DLD1 (cell line): Measurements from ENCODE around the gene ZFP92.

Source experiments
- in situ Hi-C: cut with HindIII; loops from 2 replicates; pipeline ENCODE4 v1.10.0; 2017; ENCODE audit warnings: low sequenced_read_pairs

Gene ZFP92

DNA sequence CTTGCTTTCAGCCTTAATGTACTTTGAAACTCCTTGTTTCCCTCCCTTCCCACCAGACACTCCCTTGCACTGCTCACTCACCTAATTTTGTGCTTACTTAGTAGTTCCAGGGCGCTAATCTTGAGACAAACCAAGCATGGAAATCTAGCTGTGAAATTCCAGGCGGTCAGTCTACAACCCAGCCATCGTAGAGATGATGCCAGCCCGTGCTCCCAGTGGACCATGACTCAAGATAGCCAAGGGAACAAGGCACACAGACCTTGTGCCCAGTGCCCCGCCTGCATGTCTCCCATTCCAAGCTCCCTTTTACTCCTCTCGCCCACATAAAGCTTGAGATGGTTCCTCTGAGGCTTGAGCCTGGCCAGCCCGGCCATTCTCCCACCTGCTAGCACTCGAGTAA, 23.5 kb downstream of the ZFP92 start:
- in situ Hi-C loops = no loop called here

DNA sequence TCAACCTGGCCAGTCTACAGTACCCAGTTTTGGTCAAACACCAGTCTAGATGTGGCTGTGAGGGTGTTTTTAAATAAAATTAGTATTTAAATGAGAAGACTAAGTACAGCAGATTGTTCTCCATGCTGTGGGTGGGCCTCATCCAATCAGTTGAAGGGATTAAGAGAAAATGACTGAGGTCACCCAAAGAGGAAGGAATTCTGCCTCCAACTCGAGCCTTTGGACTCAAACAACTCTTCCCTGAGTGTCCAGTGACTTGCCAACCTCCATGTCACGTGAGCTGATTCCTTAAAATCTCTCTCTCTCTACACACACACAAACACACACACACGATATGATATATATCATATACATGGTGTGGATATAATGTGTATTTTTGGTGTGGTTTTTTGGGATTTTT, 24.6 kb downstream of the ZFP92 start:
- in situ Hi-C loops = no loop called here

DNA sequence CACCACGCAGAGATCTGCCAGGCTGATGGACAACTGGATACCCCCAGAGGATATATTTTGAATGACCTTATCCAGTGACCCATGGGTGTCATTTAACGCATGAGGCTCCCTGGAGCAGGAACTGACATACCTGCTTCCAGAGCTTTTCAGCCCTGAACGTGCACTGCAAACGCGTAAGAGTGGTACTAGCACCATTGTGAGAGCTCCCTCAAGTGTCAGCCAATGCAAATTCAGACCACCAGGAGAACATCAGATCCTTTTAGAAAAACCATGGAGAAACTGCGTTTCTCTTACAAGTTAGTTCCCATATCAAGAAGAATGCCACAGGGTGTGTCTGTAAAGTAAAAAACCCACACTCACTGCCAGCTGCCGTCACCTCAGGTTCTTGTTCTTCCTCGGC, 27.3 kb downstream of the ZFP92 start:
- in situ Hi-C loops = no loop called here

GRCh38 chrX:153439977-153440376, 28.7 kb downstream of the ZFP92 start:
- in situ Hi-C loops = no loop called here

- in situ Hi-C loops = no loop called here
These were observed 29.4 kb downstream of the ZFP92 start for GRCh38 chrX:153440556-153441135.

- in situ Hi-C loops = no loop called here
These were observed 30.0 kb downstream of the ZFP92 start for GRCh38 chrX:153441296-153441695.

GRCh38 chrX:153441981-153442380, 30.7 kb downstream of the ZFP92 start:
- in situ Hi-C loops = no loop called here

DNA sequence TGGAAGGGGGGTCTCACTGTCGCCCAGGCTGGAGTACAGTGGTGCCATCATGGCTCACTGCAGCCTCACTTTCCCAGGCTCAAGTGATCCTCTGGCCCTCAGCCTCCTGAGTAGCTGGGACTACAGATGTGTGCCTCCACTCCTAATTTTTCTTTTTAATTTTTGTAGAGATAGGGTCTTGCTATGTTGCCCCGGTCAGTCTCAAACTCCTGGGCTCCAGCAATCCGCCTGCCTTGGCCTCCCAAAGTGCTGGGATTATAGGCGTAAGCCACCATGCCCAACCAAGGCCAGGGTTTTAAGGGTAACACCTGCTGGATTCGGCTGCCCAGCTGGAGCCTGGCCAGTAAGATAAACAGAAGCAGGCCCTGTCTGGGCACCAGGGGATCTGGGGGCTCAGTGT, 31.2 kb downstream of the ZFP92 start:
- in situ Hi-C loops = no loop called here

DNA sequence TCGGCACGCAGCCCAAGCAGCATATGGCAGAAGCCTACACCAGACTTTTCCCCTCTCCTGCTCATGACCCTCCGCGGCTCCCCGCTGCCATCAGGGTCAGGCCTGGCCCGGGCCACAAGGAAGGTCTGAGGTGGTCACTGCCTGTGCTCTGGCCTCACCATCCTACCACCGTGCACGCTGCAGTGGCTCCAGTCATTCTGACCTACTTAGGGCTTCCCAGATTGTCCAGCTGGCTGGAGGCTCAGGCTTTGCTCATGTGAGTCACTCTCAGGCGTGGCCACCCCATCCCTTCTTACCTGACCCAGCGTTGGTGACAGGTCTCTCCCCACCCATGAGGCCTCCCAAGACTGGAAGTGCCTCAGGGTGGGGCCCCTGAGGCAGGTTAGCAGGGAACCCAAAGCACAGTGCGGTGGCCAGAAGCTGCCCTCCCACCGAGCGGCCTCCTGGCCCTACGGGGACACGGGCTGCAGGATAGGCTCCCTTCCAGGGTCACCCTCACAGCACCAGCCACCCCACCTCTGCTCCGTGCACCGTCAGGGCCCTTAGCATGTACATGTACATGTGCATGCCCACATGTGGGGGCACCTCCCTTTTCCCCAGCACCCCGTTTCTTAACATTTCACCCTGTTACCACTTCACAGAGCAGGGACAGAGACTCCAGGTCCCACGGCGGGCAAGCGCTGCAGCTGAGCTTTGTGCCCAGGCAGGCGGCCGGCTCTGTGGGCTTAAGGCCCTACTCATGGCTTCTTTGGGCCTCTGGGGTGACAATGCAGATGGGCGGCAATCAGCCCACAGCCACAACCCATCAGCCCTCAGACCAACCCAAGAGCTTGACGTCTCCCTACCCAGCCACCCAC, 32.4 kb downstream of the ZFP92 start:
- in situ Hi-C loops = no loop called here

GRCh38 chrX:153444333-153445011, 33.2 kb downstream of the ZFP92 start:
- in situ Hi-C loops = no loop called here

- in situ Hi-C loops = no loop called here
These were observed 34.0 kb downstream of the ZFP92 start for GRCh38 chrX:153445106-153445855.

- in situ Hi-C loops = no loop called here
These were observed 34.8 kb downstream of the ZFP92 start, which contains the start of gene TREX2 for GRCh38 chrX:153445856-153446635. TSS of gene TREX2 (minus strand) at chrX:153446056. CDS start at chrX:153445430, 626 bp downstream.

- in situ Hi-C loops = no loop called here
These were observed 35.3 kb downstream of the ZFP92 start for GRCh38 chrX:153446636-153446936.

GRCh38 chrX:153446950-153447580, 35.8 kb downstream of the ZFP92 start:
- in situ Hi-C loops = no loop called here

- in situ Hi-C loops = no loop called here
These were observed 36.3 kb downstream of the ZFP92 start for GRCh38 chrX:153447581-153447960.

DNA sequence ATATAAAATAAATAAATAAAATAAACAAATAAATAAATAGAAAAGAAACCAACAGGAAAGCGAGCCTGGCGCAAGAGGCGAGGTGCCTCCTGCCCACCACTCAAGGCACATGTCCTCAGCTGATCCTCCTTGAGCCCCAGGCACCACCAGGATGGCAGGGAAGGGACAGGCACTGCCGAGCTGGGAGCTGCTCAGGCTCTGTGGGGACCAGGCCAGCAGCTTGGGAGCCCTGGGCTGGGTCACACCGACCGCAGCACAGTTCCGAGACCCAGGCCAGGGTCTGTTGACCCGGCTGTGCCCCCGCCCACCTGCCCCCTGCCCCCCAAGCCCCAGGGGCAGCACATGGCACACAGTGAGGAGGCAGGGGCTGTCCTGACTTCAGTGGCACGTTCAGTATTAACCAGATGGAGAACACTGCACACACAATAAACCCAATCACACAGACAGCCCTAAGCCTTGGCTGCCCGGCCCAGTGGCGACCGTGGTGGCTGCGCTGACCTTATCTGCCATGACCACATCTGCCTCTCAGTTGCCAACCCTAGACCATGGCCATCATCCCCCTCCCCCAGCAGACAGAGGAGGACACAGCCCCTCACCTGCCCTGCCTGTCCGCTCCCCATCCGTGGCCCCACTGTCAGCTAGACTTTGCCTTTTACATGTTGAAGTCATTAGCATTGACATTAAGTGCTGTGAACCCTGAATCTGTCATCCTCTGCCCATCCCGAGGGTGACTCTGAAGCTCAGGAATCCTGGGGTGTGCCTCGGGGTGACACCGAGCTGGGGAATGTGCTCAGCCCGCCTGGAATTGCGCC, 37.5 kb downstream of the ZFP92 start:
- in situ Hi-C loops = no loop called here

DNA sequence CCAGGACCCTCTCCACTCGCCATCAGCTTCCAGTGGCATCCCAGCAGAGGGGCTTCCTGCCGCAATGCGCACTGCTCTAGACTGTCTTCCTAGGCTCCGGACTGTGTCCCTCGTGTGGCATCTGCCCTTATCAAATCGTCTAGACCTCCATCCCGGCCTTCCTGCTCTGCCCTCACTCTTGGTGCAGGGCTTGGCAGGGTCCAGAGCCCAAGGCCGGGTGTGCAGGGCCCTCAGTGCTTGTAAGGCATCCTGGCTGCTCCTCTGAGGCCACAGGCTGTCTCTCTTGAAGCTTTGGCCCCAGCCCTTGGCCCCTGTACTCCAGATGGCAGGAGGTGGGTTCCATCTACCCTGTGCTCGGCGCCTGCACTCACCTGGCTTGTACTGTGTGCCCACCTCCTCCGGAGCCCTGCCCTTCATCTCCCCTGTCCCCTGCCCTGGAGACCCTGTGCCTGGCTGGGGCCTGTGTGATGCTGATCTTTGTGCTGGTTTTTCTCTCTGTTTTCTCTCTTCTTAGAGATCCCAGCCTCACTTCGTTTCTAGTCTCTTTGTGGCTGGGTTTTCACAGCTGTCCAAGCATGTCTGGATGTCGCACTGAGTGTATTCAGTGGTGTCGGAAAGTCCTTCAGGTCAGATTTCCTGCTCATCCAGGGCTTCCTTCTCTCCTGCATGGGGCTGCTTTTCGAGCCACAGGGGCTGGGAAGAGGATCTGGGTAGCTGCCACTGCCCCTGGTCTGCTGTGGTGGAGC, 38.3 kb downstream of the ZFP92 start:
- in situ Hi-C loops = no loop called here

DNA sequence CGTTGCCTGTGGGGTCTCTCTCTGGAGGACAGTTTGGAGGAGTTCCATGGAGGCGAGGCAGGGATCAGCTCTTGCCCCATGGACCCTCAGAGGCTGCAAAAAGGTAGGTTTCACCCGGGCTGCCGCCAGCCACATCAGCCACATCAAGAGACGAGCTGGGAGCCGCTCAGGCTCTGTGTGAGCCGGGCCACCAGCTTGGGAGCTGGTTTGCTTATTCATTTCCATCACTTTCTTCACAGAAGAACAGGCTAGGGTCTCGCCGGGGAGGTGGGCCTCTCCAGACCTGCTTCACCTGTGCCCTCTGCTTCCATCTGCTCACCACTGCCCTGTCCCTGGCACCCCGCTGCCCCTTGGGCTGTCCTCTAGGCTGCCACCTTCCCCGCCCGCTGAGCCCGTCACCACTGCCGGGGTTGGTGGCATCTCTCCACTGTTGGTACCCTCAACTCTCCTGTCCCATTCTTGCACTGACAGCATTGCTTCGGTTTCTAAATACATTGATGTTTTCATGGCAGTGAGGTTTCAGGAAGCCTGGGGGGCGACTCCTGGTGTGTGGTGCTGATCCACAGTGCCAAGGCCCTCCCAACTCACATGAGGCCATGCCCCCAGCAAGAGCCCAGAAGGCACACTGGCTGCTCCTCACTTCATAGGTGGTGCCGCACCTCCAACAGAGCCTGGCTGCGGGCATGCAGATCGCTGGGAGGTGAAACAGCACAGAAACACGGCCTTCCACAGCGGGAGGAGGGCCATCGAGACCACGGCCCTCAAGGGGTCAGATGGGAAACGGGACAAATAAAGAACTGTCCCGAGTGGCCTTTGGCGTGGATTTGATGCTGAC, 39.1 kb downstream of the ZFP92 start:
- in situ Hi-C loops = no loop called here
